Pancreas (tissue), 10 donors: ENCODE data around the gene TACO1. TPM values are rescaled to one million over a fixed set of nuclear protein-coding genes. Genes with fewer than 3 reads are reported as not detected.

Source experiments
- ATAC-seq, 4 donors: fragments of 200-7000 bp; cut with Tn5 transposase; one replicate each; pipeline versions ENCODE4 v1.8.0 to v1.9.1; 2020; ENCODE audit warnings: mild to moderate bottlenecking in 4 of 4, moderate library complexity in 4 of 4
- DNase-seq, 6 donors: peaks; one replicate each; pipeline ENCODE4 v3.0.0-alpha.2; 2020
- FAIRE-seq: peaks from 2 replicates; lab custom pipeline; 2012; peaks lifted over from hg19 to GRCh38; lab: Jason Lieb, UNC
- H3K27ac ChIP-seq, 4 donors: fragments of 200-600 bp; sonication (generic); 1 replicate in 3 of 4; 2 replicates in 1 of 4; pipeline versions ENCODE4 v1.5.0 to v1.8.0; 2020
- H3K27me3 ChIP-seq, 4 donors: fragments of 200-600 bp; one replicate each; pipeline ENCODE4 v1.8.0; 2021
- H3K36me3 ChIP-seq, 3 donors: fragments of 200-600 bp; sonication (generic) in 1 of 3; one replicate each; pipeline versions ENCODE4 v1.5.0 to v1.8.0; 2020 to 2021
- H3K4me1 ChIP-seq, 3 donors: fragments of 200-600 bp; one replicate each; pipeline ENCODE4 v1.8.0; 2021
- H3K4me3 ChIP-seq, 4 donors: fragments of 200-600 bp; sonication (generic) in 2 of 4; one replicate each; pipeline versions ENCODE4 v1.5.0 to v1.8.0; 2020 to 2021
- H3K9me3 ChIP-seq, 4 donors: fragments of 200-600 bp; one replicate each; pipeline ENCODE4 v1.8.0; 2021
- WGBS, 2 donors: extraction: QIAGEN DNeasy Blood & Tissue Kit; methylation state at CpG; one replicate each; pipeline ENCODE4 v1.1.7; 2013; 5-methylcytosine and 5-hydroxymethylcytosine counted together
- intact Hi-C, 3 donors: fragments of 100-400 bp; cut with DNase I; formaldehyde crosslinking; loops; one replicate each; pipeline versions ENCODE4 v1.11.1 to v1.14.2; 2022
- polyA plus RNA-seq, 2 donors: library from polyadenylated mRNA; stranded (reverse); fragments of 200-250 nt; gene quantifications; one replicate each; pipeline ENCODE4 v1.2.3, GENCODE V29; 2013
- total RNA-seq, 6 donors: library from RNA; stranded (reverse); fragmentation: NEBNext Ultra II Directional in 4 of 6; extraction: Animal tissue kit (Norgen Biotek cat#: 25700) in 4 of 6; gene quantifications; one replicate each; pipeline versions ENCODE4 v1.2.1 to v1.2.4, GENCODE V29; 2021 to 2023
- TF ChIP-seq, protein P1 (sequence below), 4 donors: fragments of 200-600 bp; sonication (generic) in 3 of 4; IDR thresholded peaks; one replicate each; pipeline versions ENCODE4 v1.5.0 to v1.8.0; 2021; ENCODE audit warnings: antibody characterized with exemption in 4 of 4
- donor health status: healthy with polysubstance abuse.
- donor health status: DM: no; HTN: no; CAD: no; lungs with moderate emphysema.
- donor health status: DM: no; HTN: no; CAD: no.
- donor health status: control.
- donor health status: control.
- donor health status: Bipolar disorder and iron deficiency.
- donor health status: DM: yes; HTN: yes; CAD: no.
- donor health status: DM: no; HTN: no; CAD: no.
- donor health status: DM: no; HTN: no; CAD: no.
- donor health status: DM: yes; HTN: yes; CAD: no.

The TACO1 gene
- total RNA-seq (10 to 100 TPM in 1 of 6 donors, 1 to 10 TPM in 5; 5.6 to 10.5 (median 7.6) TPM), polyA plus RNA-seq (10 to 100 TPM in 1 of 2 donors, 1 to 10 TPM in 1; 9.5 to 11.6 TPM)

DNA sequence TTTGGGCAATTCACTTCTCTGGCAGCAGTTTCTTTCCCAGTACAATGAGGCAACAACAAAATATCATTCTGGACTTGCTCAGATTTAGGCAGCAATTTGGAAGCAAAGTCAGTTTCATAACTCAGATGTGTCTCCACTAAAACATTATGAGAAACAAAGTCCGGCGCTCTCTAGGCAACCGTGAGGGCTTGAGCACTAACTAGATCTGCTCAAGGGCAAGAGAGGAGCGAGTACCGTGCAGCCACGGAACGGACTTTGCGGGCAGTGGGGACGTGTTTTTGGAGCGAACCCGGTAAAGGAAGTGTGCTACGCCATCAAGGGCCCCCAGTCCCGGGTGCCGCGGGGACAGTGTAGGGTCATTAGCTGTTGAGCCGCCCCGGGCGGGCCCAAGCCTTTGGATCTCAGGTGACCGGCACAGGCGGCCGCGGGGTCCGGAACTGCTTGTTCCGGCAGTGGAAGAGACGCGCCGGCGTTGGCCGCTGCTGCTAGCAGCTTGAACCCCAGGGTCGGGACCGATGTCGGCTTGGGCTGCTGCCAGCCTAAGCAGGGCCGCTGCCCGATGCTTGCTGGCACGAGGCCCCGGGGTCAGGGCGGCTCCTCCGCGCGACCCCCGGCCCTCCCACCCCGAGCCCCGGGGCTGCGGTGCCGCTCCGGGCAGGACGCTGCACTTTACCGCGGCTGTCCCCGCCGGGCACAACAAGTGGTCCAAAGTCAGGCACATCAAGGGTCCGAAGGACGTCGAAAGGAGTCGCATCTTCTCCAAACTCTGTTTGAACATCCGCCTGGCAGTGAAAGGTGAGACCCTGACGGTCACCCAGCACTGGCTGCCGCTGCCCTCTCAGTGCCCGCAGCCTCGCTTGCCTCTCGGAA is at the start of gene TACO1:
Gene TACO1 (plus strand): TSS at position 327 of the 870 bp plus-strand sequence. CDS start 189 bp downstream, at position 516.
- intact Hi-C loops, result no loop called here
- 1% methylated on average over 55 to 61 of the region's 61 CpGs for WGBS, 2 donors
- H3K36me3 ChIP-seq, result peaks cover 0 to 15% (median 10%) of the 10 kb centered on the region in 3 donors
- DNase-seq (peak; percentile 76 to 94 (median 83)), FAIRE-seq (no peak), ATAC-seq (peak; percentile 98 to 99 (median 99))
- peak within 1 kb of the TSS; percentile 61 to 74 (median 68) for H3K27ac ChIP-seq
- peaks cover 0 to 14% (median 13%) of the 10 kb centered on the region in 3 donors for H3K4me1 ChIP-seq
- no peaks in the 10 kb centered on the region for H3K9me3 ChIP-seq
- TF ChIP-seq, protein P1, sequence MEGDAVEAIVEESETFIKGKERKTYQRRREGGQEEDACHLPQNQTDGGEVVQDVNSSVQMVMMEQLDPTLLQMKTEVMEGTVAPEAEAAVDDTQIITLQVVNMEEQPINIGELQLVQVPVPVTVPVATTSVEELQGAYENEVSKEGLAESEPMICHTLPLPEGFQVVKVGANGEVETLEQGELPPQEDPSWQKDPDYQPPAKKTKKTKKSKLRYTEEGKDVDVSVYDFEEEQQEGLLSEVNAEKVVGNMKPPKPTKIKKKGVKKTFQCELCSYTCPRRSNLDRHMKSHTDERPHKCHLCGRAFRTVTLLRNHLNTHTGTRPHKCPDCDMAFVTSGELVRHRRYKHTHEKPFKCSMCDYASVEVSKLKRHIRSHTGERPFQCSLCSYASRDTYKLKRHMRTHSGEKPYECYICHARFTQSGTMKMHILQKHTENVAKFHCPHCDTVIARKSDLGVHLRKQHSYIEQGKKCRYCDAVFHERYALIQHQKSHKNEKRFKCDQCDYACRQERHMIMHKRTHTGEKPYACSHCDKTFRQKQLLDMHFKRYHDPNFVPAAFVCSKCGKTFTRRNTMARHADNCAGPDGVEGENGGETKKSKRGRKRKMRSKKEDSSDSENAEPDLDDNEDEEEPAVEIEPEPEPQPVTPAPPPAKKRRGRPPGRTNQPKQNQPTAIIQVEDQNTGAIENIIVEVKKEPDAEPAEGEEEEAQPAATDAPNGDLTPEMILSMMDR (IDR thresholded peaks at IDR 0.05), result no peak
- H3K27me3 ChIP-seq, result no peaks in the 10 kb centered on the region
- H3K4me3 ChIP-seq, result peak within 1 kb of the TSS; percentile 96 to 100 (median 99)

DNA sequence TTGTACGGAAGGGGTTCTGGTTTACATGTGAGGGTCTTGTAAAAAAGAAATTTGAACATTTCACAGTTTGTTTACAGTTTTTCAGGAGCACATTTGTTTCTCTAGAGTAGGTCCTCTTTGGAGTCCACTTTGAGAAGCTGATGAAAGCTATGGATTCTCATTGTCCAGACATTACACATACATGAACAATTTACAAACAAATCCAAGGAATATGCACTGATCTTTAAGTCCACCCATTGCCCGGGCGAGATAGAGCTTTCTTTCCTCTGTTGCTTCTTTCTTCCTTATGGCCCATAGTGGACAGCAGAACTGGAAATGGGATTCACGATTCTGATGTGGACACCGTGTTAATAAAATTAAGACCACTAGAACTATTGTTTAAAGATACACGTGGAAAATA is 48.5 kb upstream of the TACO1 start:
- no peaks in the 10 kb centered on the region for H3K36me3 ChIP-seq
- peak overlapping the region in 3 of 4 donors; percentile 72 to 95 (median 93) for H3K4me3 ChIP-seq
- H3K27ac ChIP-seq, result no peak overlapping the region
- TF ChIP-seq, protein P1 (IDR thresholded peaks at IDR 0.05), result no peak
- no peaks in the 10 kb centered on the region for H3K9me3 ChIP-seq
- WGBS, 2 donors, result 28 to 44% methylated on average over 6 of the region's 6 CpGs
- no peaks in the 10 kb centered on the region for H3K27me3 ChIP-seq
- intact Hi-C loops, result no loop called here
- no peak for FAIRE-seq
- no peak for DNase-seq
- no peak for ATAC-seq
- peaks cover 6 to 26% (median 8%) of the 10 kb centered on the region in 3 donors for H3K4me1 ChIP-seq

DNA sequence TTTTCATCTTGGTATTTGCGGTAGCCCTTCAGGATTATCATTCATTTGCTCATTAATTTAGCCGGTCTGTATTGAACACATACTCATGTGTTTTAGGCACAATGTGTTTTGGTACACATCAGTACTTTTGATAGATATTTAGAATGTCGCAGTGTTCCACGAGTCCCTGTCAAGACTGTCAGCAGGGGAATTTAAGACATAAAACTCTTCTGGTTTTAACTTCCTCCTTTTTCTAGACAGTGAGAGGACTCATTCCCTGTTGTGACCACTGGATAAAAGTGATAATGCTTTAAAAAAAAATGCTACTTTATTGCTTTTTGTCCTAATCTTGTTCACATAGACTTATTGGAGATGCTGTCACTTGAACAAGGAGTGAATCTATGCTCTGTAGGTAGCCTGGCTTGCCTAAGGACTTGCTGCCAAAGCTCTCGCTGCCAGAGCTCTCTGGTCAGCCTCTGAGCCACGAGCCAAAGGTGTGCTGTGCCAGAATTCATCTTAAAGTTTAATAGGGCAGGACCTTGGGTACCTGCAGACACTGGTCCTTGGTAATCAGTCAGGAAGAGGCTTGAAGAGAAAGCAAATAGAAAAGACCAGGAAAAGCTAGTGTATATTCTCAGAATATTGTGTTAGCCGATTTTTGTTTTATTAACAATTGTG is 45.1 kb upstream of the TACO1 start:
- H3K36me3 ChIP-seq, result no peaks in the 10 kb centered on the region
- DNase-seq, result no peak
- H3K9me3 ChIP-seq, result no peaks in the 10 kb centered on the region
- WGBS, 2 donors, result 35 to 39% methylated on average over 7 of the region's 7 CpGs
- H3K27ac ChIP-seq, result no peak overlapping the region
- TF ChIP-seq, protein P1 (IDR thresholded peaks at IDR 0.05), result no peak
- no peak overlapping the region for H3K4me3 ChIP-seq
- no peaks in the 10 kb centered on the region for H3K27me3 ChIP-seq
- intact Hi-C loops, result no loop called here
- peaks cover 6 to 32% (median 8%) of the 10 kb centered on the region in 3 donors for H3K4me1 ChIP-seq
- FAIRE-seq, result no peak
- ATAC-seq, result peak in 3 of 4 donors; percentile 41 to 65 (median 60)

DNA sequence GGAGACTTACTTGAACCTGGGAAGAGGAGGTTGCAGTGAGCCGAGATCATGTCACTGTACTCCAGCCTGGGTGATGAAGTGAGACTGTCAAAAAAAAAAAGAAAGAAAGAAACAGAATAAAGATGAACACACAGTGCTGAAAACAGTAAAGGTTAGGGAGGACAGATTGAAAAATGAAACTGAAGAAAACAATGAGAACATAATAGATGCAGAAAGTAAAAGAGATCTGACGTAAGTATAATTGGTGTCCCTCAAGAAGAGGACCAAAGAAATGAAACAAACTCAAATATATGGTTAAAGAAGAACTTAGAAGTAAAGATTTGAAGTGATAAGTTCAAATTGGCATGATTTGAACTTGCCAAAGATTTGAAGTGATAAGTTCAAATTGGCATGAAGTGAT is 43.3 kb upstream of the TACO1 start:
- ATAC-seq (no peak), DNase-seq (no peak), FAIRE-seq (no peak)
- Histone ChIP-seq H3K27ac (no peak overlapping the region), H3K4me3 (no peak overlapping the region), H3K4me1 (peaks cover 8 to 26% (median 12%) of the 10 kb centered on the region in 3 donors), H3K27me3 (no peaks in the 10 kb centered on the region), H3K9me3 (no peaks in the 10 kb centered on the region), H3K36me3 (no peaks in the 10 kb centered on the region)
- intact Hi-C loops, result no loop called here
- TF ChIP-seq, protein P1 (IDR thresholded peaks at IDR 0.05), result no peak
- WGBS, 2 donors, result 96 to 100% methylated on average over 2 of the region's 2 CpGs
